SJSA1 (cell line): ENCODE measurements around the gene TAGLN. TPM values are rescaled to one million over a fixed set of nuclear protein-coding genes. Genes with fewer than 3 reads are reported as not detected.
"Not testable (repeated sequence)": the region's sequence is repeated elsewhere in the genome, so short reads cannot be mapped to it uniquely, and the experiment has no call there.

Experiments used
- DNase-seq, 2 experiments: peaks; one replicate each; pipeline ENCODE4 v3.0.0-alpha.2; 2015 to 2020; ENCODE audit warnings: low spot score in 2 of 2, low read depth in 1 of 2
- H3K27ac ChIP-seq: fragments of 250-450 bp; sonication (Bioruptor Pico); 2 replicates; pipeline ENCODE4 v1.5.1; 2020; ENCODE audit warnings: mild to moderate bottlenecking, moderate library complexity
- H3K27me3 ChIP-seq: fragments of 250-450 bp; sonication (Bioruptor Pico); replicated peaks from 2 replicates; pipeline ENCODE4 v1.5.1; 2020; ENCODE audit warnings: mild to moderate bottlenecking, moderate library complexity
- H3K36me3 ChIP-seq: fragments of 250-450 bp; sonication (Bioruptor Pico); 2 replicates; pipeline ENCODE4 v1.5.1; 2020; ENCODE audit warnings: mild to moderate bottlenecking
- H3K4me1 ChIP-seq: fragments of 250-450 bp; sonication (Bioruptor Pico); replicated peaks from 2 replicates; pipeline ENCODE4 v1.6.1; 2021; ENCODE audit warnings: mild to moderate bottlenecking
- H3K4me3 ChIP-seq: fragments of 250-450 bp; sonication (Bioruptor Pico); 2 replicates; pipeline ENCODE4 v1.5.1; 2020; ENCODE audit warnings: mild to moderate bottlenecking
- H3K9me3 ChIP-seq: fragments of 250-450 bp; sonication (Bioruptor Pico); replicated peaks from 2 replicates; pipeline ENCODE4 v1.5.1; 2020; ENCODE audit warnings: mild to moderate bottlenecking
- total RNA-seq: library from RNA; depleted of rRNA; stranded (reverse); fragments of >200 nt; shearing (Covaris generic); gene quantifications from 2 replicates; pipeline ENCODE4 v1.2.3, GENCODE V29; 2014

TAGLN gene
- total RNA-seq, 1 experiment from 2014 or later, result 655 TPM

- Histone ChIP-seq H3K4me1 (peaks cover 9% of the 10 kb centered on the region), H3K9me3 (no peaks in the 10 kb centered on the region), H3K27ac (no peak overlapping the region), H3K27me3 (no peaks in the 10 kb centered on the region), H3K4me3 (no peak overlapping the region), H3K36me3 (no peaks in the 10 kb centered on the region)
- no peak for DNase-seq
Measured at GRCh38 chr11:117176186-117176585, 23.0 kb upstream of the TAGLN start.

- no peaks in the 10 kb centered on the region for H3K36me3 ChIP-seq
- H3K27me3 ChIP-seq, result no peaks in the 10 kb centered on the region
- H3K9me3 ChIP-seq, result no peaks in the 10 kb centered on the region
- H3K4me1 ChIP-seq, result peaks cover 9% of the 10 kb centered on the region
- DNase-seq, result no peak
- no peak overlapping the region for H3K4me3 ChIP-seq
- no peak overlapping the region for H3K27ac ChIP-seq
Measured at GRCh38 chr11:117177534-117178209, 21.5 kb upstream of the TAGLN start.

GRCh38 chr11:117178210-117179034, 20.7 kb upstream of the TAGLN start, which contains the start of gene SIDT2:
TSS of gene SIDT2 (plus strand) at chr11:117178743. CDS start at chr11:117179264, 521 bp downstream.
- H3K36me3 ChIP-seq, result no peaks in the 10 kb centered on the region
- H3K9me3 ChIP-seq, result no peaks in the 10 kb centered on the region
- peak within 1 kb of the TSS; percentile 46 for H3K4me3 ChIP-seq
- no peaks in the 10 kb centered on the region for H3K27me3 ChIP-seq
- peak; percentile 58 to 85 for DNase-seq
- H3K4me1 ChIP-seq, result peaks cover 9% of the 10 kb centered on the region
- no peak within 1 kb of the TSS for H3K27ac ChIP-seq

- DNase-seq, result peak in 1 of 2 experiments; percentile 21
- Histone ChIP-seq H3K4me3 (peak overlapping the region; percentile 46), H3K9me3 (no peaks in the 10 kb centered on the region), H3K27ac (no peak overlapping the region), H3K4me1 (peaks cover 9% of the 10 kb centered on the region), H3K27me3 (no peaks in the 10 kb centered on the region), H3K36me3 (no peaks in the 10 kb centered on the region)
Measured at GRCh38 chr11:117179048-117179999, 19.8 kb upstream of the TAGLN start.

GRCh38 chr11:117180020-117180419, 19.1 kb upstream of the TAGLN start:
- H3K36me3 ChIP-seq, result no peaks in the 10 kb centered on the region
- H3K27ac ChIP-seq, result no peak overlapping the region
- H3K9me3 ChIP-seq, result no peaks in the 10 kb centered on the region
- H3K27me3 ChIP-seq, result no peaks in the 10 kb centered on the region
- peaks cover 9% of the 10 kb centered on the region for H3K4me1 ChIP-seq
- DNase-seq, result no peak
- no peak overlapping the region for H3K4me3 ChIP-seq

GRCh38 chr11:117180661-117181585, 18.2 kb upstream of the TAGLN start:
- H3K9me3 ChIP-seq, result no peaks in the 10 kb centered on the region
- H3K4me3 ChIP-seq, result no peak overlapping the region
- no peaks in the 10 kb centered on the region for H3K27me3 ChIP-seq
- H3K4me1 ChIP-seq, result peaks cover 9% of the 10 kb centered on the region
- no peaks in the 10 kb centered on the region for H3K36me3 ChIP-seq
- no peak overlapping the region for H3K27ac ChIP-seq
- peak; percentile 25 to 55 for DNase-seq

GRCh38 chr11:117181586-117182550, 17.3 kb upstream of the TAGLN start:
- H3K27ac ChIP-seq, result no peak overlapping the region
- H3K4me3 ChIP-seq, result no peak overlapping the region
- no peaks in the 10 kb centered on the region for H3K27me3 ChIP-seq
- H3K36me3 ChIP-seq, result no peaks in the 10 kb centered on the region
- no peak for DNase-seq
- H3K4me1 ChIP-seq, result peaks cover 9% of the 10 kb centered on the region
- H3K9me3 ChIP-seq, result no peaks in the 10 kb centered on the region

GRCh38 chr11:117182551-117182935, 16.6 kb upstream of the TAGLN start:
- H3K36me3 ChIP-seq, result no peaks in the 10 kb centered on the region
- H3K27me3 ChIP-seq, result no peaks in the 10 kb centered on the region
- no peaks in the 10 kb centered on the region for H3K9me3 ChIP-seq
- DNase-seq, result no peak
- H3K4me3 ChIP-seq, result no peak overlapping the region
- peaks cover 9% of the 10 kb centered on the region for H3K4me1 ChIP-seq
- no peak overlapping the region for H3K27ac ChIP-seq

GRCh38 chr11:117183178-117183577, 16.0 kb upstream of the TAGLN start:
- H3K27me3 ChIP-seq, H3K9me3 ChIP-seq, H3K4me3 ChIP-seq, H3K4me1 ChIP-seq, H3K27ac ChIP-seq, DNase-seq, H3K36me3 ChIP-seq: not testable (repeated sequence)

GRCh38 chr11:117183724-117184349, 15.3 kb upstream of the TAGLN start:
- no peaks in the 10 kb centered on the region for H3K36me3 ChIP-seq
- no peak overlapping the region for H3K4me3 ChIP-seq
- H3K27me3 ChIP-seq, result no peaks in the 10 kb centered on the region
- DNase-seq, result no peak
- no peak overlapping the region for H3K27ac ChIP-seq
- H3K4me1 ChIP-seq, result peaks cover 9% of the 10 kb centered on the region
- H3K9me3 ChIP-seq, result no peaks in the 10 kb centered on the region

- Histone ChIP-seq H3K4me1 (no peaks in the 10 kb centered on the region), H3K9me3 (no peaks in the 10 kb centered on the region), H3K36me3 (no peaks in the 10 kb centered on the region), H3K27ac (no peak overlapping the region), H3K27me3 (no peaks in the 10 kb centered on the region), H3K4me3 (no peak overlapping the region)
- DNase-seq, result peak in 1 of 2 experiments; percentile 14
Measured at GRCh38 chr11:117185736-117186430, 13.3 kb upstream of the TAGLN start.
